ENCODE data around the gene PQBP1.

DNA sequence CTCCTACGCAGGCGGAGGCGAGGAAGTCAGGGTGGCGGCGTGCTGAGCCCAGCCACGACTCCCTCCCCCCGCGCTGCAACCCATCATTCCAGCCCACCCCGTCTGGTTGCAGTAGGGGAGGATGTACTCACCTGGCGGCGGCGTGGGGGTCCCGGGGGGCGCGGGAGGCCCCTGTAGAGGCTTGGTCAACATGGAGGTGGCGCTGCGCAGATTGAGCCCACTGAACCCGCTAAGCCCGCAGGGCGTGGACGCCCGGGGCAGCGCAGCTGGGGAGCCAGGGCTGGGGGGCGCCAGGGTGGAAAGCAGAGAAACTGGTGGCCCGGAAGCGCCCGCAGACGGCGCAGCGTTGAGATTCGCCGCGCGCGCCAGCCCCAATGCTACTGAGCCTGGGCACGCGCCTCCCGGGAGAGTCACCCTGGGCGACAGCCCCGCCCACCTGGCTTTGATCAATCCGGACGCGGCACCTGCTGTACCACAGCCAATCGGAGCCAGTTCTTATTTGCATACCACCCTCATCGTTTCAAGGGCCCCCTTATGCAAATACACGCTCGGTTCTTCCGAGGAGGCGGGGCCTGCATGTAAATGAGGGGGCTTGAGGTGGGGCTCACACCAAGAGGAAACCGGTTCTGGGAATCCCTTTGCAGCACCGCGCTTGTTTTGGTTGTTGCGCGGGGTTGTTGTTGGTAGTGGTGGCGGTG is 21.1 kb downstream of the PQBP1 start, which contains the start of gene PIM2:
- TF ChIP-seq YY1 (IDR thresholded peaks at IDR 0.05): no peak
- TF ChIP-seq RXRA (IDR thresholded peaks at IDR 0.05): no peak

Data from liver (tissue), 2 donors.